ENCODE data around the gene FBXO17. TPM values are rescaled to one million over a fixed set of nuclear protein-coding genes. Genes with fewer than 3 reads are reported as not detected.
"Not testable (repeated sequence)": the region's sequence is repeated elsewhere in the genome, so short reads cannot be mapped to it uniquely, and the experiment has no call there.

FBXO17 gene
- total and polyA plus RNA-seq, 2 experiments from 2014 or later, result 39.3 to 65.3 TPM

- H3K4me3 ChIP-seq, result no peak overlapping the region
- no peak for DNase-seq (ENCODE audit: low read depth in 1 of 2, low spot score in 1 of 2)
- H3K4me1 ChIP-seq (ENCODE audit: low read depth), result no peaks in the 10 kb centered on the region
- TF ChIP-seq, protein P1, sequence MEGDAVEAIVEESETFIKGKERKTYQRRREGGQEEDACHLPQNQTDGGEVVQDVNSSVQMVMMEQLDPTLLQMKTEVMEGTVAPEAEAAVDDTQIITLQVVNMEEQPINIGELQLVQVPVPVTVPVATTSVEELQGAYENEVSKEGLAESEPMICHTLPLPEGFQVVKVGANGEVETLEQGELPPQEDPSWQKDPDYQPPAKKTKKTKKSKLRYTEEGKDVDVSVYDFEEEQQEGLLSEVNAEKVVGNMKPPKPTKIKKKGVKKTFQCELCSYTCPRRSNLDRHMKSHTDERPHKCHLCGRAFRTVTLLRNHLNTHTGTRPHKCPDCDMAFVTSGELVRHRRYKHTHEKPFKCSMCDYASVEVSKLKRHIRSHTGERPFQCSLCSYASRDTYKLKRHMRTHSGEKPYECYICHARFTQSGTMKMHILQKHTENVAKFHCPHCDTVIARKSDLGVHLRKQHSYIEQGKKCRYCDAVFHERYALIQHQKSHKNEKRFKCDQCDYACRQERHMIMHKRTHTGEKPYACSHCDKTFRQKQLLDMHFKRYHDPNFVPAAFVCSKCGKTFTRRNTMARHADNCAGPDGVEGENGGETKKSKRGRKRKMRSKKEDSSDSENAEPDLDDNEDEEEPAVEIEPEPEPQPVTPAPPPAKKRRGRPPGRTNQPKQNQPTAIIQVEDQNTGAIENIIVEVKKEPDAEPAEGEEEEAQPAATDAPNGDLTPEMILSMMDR (IDR thresholded peaks at IDR 0.05; ENCODE audit: low read depth, low read length), result no peak
- H3K9me3 ChIP-seq (ENCODE audit: low read depth), result no peaks in the 10 kb centered on the region
- H3K27ac ChIP-seq, result no peak overlapping the region
- H3K27me3 ChIP-seq, result no peaks in the 10 kb centered on the region
- no peaks in the 10 kb centered on the region for H3K36me3 ChIP-seq
These were observed 27.6 kb upstream of the FBXO17 start for GRCh38 chr19:39003188-39003587.

DNA sequence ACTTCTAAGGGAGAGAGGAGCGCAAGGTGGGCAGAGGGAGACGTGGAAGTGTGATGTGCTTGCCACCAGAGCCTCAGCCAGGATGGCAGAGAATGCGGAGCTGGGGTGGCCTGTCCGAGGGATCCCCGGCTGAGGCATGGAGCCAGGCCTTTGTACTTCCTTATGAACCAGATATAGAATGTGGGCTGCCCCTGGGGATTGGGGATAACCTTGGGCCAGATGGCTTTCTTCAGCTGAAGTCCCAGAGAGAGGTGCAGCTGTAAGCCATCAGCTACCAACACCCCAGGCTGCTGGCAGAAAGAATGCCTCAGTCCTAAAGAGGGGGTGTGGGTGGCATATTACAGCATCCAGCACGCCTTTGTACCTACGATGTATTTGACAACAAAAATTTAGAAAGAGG is 25.5 kb upstream of the FBXO17 start:
- Histone ChIP-seq H3K4me1 (ENCODE audit: low read depth) (no peaks in the 10 kb centered on the region), H3K27me3 (no peaks in the 10 kb centered on the region), H3K4me3 (no peak overlapping the region), H3K27ac (no peak overlapping the region), H3K36me3 (no peaks in the 10 kb centered on the region), H3K9me3 (ENCODE audit: low read depth) (no peaks in the 10 kb centered on the region)
- DNase-seq (ENCODE audit: low read depth in 1 of 2, low spot score in 1 of 2), result peak in 1 of 2 donors; percentile 27
- TF ChIP-seq, protein P1 (IDR thresholded peaks at IDR 0.05; ENCODE audit: low read depth, low read length), result no peak

- H3K27ac ChIP-seq; H3K4me1 ChIP-seq (ENCODE audit: low read depth); H3K4me3 ChIP-seq; H3K9me3 ChIP-seq (ENCODE audit: low read depth); H3K36me3 ChIP-seq; H3K27me3 ChIP-seq; DNase-seq (ENCODE audit: low read depth in 1 of 2, low spot score in 1 of 2): not testable (repeated sequence)
These were observed 22.0 kb upstream of the FBXO17 start for GRCh38 chr19:38997576-38997975.

DNA sequence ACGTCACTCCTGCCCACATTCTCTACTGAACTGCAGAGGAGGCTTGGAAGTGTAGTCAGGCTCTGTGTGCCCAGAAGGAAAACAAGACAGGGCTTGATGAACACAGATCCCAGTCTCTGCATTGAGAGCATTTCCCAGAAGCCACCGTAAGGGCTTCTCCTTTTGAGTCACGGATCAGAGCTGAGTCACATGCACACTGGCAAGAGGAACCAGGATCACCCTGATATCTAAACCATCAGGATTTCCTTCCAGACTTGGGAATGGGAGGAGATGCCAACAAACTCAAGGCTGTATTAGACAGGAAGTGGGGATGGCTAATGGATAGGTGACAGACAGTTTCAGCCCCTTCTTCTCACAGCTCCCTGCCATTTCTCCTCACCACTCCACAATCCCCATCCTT is 17.7 kb upstream of the FBXO17 start:
- Histone ChIP-seq H3K4me3 (no peak overlapping the region), H3K9me3 (ENCODE audit: low read depth) (no peaks in the 10 kb centered on the region), H3K27me3 (no peaks in the 10 kb centered on the region), H3K36me3 (no peaks in the 10 kb centered on the region), H3K27ac (no peak overlapping the region), H3K4me1 (ENCODE audit: low read depth) (peaks cover 4% of the 10 kb centered on the region)
- TF ChIP-seq, protein P1 (IDR thresholded peaks at IDR 0.05; ENCODE audit: low read depth, low read length), result no peak
- DNase-seq (ENCODE audit: low read depth in 1 of 2, low spot score in 1 of 2), result peak in 1 of 2 donors; percentile 68

DNA sequence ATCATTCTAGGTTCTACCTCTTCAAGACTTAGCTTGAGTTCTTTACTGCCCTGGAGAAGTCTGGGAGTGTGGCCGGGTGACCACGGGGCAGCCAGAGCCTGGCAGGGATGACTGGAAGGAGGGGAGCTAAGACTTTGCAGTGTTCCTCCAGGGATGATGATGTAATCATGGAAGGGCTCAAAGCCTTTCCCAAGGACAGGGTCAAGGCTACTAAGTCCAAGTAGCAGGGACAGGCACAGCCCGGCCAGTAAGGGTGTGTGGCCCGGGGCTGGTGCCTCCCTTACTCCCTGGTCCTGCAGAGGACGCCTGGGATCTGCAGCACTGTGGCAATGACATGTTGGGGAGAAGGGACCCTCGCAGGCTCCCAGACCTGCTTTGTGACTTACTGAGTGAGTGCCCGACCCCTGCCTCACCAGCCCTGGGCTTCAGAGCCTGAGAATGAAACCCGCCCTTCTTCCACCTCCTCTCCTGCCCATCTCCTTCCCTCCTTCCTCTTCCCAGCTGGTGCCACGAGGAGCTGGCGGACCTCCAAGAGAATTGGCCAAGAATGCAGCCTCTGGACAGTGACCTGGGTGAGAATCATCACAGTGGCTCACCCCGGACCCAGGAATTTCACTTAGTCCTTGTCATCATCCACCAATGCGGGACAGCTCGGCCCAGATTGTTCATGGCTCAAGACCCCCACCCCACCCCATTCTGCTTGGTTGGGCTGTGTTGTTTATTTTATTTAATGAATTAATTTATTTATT is 15.6 kb upstream of the FBXO17 start:
- no peaks in the 10 kb centered on the region for H3K36me3 ChIP-seq
- no peaks in the 10 kb centered on the region for H3K27me3 ChIP-seq
- no peak overlapping the region for H3K27ac ChIP-seq
- peaks cover 4% of the 10 kb centered on the region for H3K4me1 ChIP-seq (ENCODE audit: low read depth)
- H3K9me3 ChIP-seq (ENCODE audit: low read depth), result no peaks in the 10 kb centered on the region
- H3K4me3 ChIP-seq, result no peak overlapping the region
- TF ChIP-seq, protein P1 (IDR thresholded peaks at IDR 0.05; ENCODE audit: low read depth, low read length), result no peak
- DNase-seq (ENCODE audit: low read depth in 1 of 2, low spot score in 1 of 2), result peak in 1 of 2 donors; percentile 25

- not testable (repeated sequence) for H3K4me1 ChIP-seq (ENCODE audit: low read depth); H3K4me3 ChIP-seq; H3K36me3 ChIP-seq; H3K9me3 ChIP-seq (ENCODE audit: low read depth); DNase-seq (ENCODE audit: low read depth in 1 of 2, low spot score in 1 of 2); H3K27me3 ChIP-seq
- peak overlapping the region; percentile 91 for H3K27ac ChIP-seq
These were observed 14.1 kb upstream of the FBXO17 start for GRCh38 chr19:38989614-38990013.

Measured in cardiac muscle cell (in vitro differentiated cells and primary cell).